DND-41 (cell line): Measurements from ENCODE around the gene KRI1.

Experiments
- EZH2 ChIP-seq: IDR thresholded peaks from 3 replicates; pipeline ENCODE4 v1.6.1; 2012; ENCODE audit warnings: borderline replicate concordance, low read depth, mild to moderate bottlenecking, moderate library complexity, low read length, inconsistent platforms; ENCODE audit not compliant: severe bottlenecking
- TF ChIP-seq, protein P1 (sequence below): IDR thresholded peaks from 2 replicates; pipeline ENCODE4 v1.5.1; 2012; ENCODE audit warnings: borderline replicate concordance, low read length, moderate library complexity, mild to moderate bottlenecking; ENCODE audit not compliant: poor library complexity, severe bottlenecking; ENCODE audit errors: extremely low read depth

DNA sequence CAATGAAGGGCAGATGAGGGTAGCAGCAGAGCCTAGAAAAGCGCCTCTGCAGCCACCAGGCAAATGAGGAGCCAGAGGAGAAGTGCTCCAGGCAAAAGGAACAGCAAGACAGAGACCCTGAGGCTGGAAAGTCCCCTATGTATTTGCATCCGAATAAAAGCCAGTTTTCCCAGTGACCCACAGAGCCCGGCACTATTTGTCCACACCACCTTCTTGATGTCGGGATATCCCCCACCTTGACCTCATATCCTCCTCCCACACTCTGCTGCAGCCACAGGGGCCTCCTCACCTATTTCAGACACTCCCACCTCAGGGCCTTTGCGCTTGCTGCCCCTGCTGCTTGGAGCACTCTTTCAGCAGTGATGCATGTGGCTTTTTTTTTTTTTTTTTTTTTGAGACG, 15.5 kb downstream of the KRI1 start:
- TF ChIP-seq, protein P1, sequence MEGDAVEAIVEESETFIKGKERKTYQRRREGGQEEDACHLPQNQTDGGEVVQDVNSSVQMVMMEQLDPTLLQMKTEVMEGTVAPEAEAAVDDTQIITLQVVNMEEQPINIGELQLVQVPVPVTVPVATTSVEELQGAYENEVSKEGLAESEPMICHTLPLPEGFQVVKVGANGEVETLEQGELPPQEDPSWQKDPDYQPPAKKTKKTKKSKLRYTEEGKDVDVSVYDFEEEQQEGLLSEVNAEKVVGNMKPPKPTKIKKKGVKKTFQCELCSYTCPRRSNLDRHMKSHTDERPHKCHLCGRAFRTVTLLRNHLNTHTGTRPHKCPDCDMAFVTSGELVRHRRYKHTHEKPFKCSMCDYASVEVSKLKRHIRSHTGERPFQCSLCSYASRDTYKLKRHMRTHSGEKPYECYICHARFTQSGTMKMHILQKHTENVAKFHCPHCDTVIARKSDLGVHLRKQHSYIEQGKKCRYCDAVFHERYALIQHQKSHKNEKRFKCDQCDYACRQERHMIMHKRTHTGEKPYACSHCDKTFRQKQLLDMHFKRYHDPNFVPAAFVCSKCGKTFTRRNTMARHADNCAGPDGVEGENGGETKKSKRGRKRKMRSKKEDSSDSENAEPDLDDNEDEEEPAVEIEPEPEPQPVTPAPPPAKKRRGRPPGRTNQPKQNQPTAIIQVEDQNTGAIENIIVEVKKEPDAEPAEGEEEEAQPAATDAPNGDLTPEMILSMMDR = no peak
- no peak for TF ChIP-seq EZH2
